HG03097 (cell line): Measurements from ENCODE around the gene PSME1.

Experiments
- ATAC-seq: cut with Tn5 transposase; IDR thresholded peaks from one replicate; pipeline ENCODE4 v1.9.1; 2021; ENCODE audit not compliant: unreplicated experiment, low FRiP score

PSME1 gene

DNA sequence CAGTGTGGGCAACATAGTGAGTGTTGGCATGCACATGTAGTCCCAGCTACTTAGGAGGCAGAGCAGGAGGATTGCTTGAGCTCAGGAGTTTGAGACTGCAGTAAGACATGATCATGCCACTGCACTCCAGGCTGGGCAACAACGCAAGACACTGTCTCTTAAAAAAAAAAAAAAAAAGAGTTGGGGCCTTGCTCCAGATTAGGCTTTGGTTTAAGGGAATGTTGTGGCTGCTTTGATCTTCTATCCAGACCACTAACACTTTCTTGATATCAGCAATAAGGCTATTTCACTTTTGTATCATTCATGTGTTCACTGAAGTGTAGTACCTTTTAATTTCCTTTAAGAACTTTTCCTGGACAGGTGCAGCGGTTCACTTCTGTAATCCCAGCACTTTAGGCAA lies 8.3 kb upstream of the PSME1 start:
- ATAC-seq = no peak

DNA sequence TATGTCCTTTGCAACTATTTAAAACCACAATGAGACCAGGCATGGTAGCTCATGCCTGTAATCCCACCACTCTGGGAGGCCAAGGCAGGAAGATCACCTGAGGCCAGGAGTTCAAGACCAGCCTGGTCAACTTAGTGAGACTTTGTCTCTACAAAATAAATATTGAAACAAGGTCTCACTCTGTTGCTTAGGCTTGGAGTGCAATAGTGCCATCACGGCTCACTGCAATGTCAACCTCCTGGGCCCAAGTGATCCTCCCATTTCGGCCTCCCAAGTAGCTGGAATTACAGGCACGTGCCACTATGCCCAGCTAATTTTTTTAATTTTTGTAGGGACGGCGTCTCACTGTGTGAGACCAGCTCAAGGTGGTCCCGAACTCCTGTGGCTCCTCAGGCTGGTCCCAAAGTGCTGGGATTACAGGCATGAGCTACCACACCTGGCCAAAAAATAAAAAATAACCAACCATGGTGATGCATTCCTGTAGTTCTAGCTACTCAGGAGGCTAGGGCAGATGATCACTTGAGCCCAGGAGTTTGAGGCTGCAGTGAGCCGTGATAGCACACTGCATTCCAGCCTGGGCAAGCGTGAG lies 6.5 kb upstream of the PSME1 start:
- no peak for ATAC-seq

DNA sequence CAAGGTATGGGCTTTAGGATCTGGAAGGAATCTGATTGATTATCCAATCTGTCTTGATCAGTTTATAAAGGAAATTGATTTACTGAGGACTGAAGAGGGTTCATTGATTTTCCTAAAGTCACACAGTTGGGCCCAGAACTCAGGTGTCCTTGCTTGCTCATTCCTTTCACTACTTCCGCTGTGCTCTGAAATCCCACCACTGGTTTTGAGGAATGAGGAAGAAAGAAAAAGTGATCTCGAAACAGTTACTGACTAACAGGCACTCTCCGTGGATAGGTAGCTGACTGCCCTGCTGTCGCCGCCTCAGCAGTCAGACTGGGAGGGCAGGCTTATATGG lies 5.6 kb upstream of the PSME1 start, which contains the start of gene FITM1:
TSS of gene FITM1 (plus strand) at position 280 of the 337 bp plus-strand sequence. CDS start 905 bp downstream, outside the sequence.
- ATAC-seq = no peak

DNA sequence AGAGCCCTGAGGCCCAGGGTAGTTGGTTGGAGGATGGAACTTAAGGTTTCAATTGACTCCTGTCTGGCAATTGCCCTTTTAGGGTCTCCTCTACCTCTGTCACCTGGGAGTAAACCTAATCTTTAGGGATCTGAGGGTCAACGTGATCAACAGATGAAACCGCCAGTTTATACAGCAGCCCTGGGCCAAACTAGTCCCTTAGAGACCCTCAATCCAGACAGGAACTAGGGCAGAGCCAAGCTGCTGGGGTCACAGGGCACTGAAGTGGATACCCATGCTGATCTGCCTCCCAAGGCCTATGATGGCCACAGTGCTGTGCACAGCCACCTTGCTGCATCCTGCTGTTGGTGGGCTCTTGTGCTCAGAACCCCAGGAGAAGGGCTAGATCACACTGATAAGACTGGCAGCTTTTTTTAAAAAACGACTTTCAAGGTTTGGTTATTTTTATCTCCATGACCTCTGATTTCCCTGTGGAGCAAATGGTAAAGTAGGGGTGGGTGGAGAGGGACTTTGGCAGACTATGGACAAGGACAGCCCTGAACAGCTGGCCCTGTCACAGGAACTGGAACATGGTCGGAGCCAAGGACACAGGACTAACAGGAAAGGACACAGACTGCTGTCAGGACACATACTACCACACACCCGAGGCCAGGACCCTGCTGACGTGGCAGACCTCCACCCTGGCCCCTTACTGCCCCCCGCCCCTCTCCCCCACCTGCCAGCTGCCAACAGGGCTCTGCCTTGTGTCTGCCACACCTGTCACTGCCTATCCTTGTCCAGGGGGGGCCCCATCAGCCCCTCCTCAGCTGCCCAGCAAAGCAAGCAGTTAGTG lies 5.1 kb upstream of the PSME1 start:
- ATAC-seq = no peak

DNA sequence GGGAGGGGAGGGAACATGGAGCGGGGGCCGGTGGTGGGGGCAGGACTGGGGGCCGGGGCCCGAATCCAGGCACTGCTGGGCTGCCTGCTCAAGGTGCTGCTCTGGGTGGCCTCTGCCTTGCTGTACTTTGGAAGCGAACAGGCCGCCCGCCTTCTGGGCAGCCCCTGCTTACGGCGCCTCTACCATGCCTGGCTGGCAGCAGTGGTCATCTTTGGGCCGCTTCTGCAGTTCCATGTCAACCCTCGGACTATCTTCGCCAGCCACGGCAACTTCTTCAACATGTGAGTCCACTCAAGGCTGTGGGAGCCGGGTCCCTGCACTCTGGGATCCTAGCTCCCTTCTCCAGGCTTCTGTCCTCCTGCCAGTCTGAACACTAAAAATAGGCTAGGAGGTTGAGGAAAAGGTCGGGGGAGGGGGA lies 4.4 kb upstream of the PSME1 start:
- no peak for ATAC-seq

DNA sequence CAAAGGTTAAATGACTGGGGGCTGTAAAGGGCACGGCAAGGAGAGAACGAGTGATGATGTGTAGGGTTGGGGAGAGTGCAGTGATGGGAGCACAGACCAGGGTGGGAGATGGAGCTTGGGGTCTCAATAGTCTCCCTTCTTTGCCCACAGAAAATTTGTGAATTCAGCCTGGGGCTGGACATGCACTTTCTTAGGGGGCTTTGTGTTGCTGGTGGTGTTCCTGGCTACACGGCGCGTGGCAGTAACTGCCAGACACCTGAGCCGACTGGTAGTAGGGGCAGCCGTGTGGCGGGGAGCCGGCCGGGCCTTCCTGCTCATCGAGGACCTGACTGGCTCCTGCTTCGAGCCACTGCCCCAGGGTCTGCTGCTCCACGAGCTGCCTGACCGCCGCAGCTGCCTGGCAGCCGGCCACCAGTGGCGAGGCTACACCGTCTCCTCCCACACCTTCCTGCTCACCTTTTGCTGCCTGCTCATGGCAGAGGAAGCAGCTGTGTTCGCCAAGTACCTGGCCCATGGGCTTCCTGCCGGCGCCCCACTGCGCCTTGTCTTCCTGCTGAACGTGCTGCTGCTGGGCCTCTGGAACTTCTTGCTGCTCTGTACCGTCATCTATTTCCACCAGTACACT lies 3.8 kb upstream of the PSME1 start:
- no peak for ATAC-seq

DNA sequence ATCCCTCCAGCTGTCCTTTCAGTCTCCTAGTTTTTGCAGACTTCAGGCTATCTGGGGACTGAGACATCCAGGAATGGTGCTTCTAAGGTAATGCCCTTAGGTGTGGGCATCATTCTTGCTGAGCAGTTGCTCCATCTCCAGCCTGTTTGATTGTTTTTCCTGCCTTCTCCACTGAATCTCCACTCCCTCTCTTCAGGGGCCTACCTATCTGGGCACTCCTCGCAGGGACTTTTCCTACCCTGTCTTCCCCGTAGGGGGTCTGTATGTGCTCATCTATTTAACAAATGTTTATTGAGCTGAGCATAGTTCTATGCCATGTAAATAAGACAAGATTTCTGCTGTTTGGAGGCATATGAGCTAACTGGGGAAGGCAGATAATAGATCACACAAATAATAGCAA lies 3.0 kb upstream of the PSME1 start:
- ATAC-seq = no peak

DNA sequence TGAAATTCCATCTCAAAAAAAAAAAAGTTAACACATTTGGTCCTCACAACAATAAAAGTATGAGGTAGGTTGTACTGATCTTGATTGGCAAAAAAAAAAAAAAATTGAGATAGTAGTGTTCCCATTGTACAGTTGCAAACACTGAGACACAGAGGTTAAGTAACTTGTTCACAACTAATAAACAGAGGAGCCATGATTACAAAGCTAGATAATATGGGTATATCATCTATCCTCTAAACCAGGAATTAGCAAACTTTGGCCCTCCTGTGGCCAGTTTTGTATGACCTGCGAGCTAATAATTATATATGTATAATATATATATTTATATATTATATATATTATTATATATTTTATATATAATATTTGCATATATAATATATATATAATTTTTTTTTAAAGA lies 2.3 kb upstream of the PSME1 start:
- ATAC-seq = no peak

DNA sequence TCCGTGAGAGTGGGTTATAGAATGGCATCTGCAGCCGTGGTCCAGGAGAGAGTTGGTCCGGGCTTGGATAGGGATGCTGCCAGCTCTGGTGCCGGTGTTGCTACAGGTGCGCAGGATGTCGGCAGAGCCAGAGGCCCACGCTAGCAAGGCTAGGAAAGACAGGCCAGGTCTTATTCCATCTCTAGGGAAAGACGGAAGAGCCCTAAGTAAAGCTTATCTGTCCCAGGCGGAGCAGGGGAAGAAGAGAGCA lies 485 bp upstream of the PSME1 start:
- peak; percentile 9 for ATAC-seq

DNA sequence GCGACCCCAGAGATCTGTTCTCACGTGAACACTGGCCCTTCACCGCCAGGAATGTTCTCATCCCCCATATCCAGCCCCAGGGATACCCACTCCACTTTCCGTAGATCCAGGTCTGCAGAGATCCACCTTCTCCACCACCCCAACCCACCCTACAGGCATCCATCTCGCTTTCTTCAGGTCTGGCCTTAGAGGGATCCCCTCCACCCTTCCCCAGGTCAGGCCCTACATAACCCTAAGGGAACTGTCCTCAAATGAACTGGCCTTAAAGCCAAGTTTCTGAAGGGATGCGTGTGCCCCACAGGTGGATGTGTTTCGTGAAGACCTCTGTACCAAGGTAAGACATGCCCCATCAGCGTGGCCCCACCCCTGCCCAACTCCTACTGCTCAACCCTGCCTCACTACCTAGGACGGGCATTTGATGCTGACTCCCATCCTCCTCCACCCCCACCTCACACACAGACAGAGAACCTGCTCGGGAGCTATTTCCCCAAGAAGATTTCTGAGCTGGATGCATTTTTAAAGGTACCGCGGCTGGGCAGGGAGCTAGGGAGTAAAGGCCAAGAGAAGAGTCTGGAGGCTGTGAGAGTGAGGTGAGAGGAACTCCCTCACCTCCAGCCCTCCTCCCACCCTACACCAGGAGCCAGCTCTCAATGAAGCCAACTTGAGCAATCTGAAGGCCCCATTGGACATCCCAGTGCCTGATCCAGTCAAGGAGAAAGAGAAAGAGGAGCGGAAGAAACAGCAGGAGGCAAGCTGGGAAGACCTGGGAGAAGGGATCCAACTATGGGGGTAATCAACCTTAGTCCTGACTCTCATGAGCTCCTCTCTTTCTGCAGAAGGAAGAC lies 912 bp downstream of the PSME1 start:
- ATAC-seq = no peak

DNA sequence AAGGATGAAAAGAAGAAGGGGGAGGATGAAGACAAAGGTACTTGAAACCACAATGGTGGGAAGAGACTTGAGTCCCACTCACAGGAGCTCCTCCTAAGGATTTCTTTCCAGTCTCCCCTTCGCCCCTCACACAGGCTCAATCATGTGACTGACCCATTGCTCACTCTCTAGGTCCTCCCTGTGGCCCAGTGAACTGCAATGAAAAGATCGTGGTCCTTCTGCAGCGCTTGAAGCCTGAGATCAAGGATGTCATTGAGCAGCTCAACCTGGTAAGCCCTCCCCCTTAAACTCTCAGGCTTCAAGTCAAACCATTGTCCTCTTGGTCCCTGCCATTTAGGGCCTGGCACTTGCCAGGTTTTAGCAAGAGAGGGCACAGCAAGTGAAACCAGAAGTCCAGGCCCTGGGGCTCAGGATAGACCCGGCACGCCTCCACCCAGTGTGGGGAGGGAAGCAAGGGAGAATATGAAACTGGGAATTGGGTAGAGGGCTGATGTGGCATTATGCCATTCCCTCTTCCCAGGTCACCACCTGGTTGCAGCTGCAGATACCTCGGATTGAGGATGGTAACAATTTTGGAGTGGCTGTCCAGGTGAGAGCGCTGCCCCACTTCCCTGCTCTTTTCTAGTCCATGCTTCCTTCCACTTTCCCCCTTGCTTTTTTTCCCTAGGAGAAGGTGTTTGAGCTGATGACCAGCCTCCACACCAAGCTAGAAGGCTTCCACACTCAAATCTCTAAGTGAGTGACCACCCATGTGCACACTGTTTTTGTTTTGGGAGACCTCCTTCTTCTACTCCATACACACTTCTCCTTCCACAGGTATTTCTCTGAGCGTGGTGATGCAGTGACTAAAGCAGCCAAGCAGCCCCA lies 1.8 kb downstream of the PSME1 start:
- ATAC-seq = no peak

DNA sequence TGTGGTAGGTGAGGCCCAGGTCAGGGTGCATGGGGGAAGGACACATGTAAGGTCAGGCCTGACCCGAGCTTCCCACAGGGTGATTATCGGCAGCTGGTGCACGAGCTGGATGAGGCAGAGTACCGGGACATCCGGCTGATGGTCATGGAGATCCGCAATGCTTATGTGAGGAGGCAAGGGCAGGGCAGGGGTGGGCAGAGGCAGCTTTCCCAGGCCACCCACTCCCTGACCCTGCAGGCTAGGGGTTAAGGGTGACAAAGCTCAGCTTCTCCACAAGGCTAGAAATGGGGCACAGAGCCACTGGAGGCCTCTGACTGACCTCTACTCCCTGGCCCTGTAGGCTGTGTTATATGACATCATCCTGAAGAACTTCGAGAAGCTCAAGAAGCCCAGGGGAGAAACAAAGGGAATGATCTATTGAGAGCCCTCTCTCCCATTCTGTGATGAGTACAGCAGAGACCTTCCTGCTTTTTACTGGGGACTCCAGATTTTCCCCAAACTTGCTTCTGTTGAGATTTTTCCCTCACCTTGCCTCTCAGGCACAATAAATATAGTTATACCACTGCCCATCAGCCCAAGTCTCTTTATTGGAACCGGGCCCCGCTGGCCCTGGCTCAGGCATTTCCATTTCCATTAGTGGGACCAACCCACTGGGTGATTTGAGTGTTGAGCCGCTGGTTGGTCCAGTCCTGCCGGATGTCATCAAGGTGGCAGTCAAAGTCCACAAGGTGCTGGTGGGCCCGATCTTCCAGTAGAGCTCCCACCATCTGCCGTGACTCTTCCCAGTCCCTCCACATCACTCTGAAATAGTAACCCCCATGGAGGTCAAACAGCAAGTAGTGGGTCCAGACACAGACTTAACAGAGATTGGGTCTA lies 2.6 kb downstream of the PSME1 start:
- ATAC-seq = no peak

DNA sequence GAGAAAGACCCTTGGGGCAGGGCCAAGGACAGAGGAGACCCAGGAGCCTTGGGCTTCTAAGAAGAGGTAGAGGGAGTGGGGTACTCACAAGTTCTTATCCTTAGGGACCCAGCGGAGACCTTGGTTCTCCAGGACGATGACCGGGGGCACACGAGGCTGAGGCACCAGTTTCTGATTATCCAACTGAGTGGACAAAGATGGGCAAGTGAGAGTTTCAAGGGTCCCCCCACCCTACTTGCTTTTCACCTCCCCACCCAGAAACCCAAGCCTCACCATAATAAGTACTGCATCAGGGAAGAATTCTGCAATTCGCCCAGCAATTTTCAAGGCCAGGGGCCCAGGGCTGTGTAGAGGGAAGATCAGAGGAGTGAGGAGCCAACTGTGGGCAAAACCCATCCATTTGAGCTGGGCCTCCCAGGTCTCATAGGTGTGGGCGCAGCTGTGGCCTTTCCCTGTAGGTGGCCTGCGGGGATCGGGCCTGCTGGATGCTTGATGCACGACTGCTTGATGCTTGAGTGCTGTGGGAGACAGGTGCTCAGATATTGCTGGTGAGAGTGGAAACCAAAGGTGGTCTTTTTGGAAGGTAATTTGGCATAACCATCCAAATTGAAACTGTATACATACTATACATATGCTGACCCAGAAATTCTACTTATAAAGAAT lies 3.4 kb downstream of the PSME1 start:
- ATAC-seq = no peak

DNA sequence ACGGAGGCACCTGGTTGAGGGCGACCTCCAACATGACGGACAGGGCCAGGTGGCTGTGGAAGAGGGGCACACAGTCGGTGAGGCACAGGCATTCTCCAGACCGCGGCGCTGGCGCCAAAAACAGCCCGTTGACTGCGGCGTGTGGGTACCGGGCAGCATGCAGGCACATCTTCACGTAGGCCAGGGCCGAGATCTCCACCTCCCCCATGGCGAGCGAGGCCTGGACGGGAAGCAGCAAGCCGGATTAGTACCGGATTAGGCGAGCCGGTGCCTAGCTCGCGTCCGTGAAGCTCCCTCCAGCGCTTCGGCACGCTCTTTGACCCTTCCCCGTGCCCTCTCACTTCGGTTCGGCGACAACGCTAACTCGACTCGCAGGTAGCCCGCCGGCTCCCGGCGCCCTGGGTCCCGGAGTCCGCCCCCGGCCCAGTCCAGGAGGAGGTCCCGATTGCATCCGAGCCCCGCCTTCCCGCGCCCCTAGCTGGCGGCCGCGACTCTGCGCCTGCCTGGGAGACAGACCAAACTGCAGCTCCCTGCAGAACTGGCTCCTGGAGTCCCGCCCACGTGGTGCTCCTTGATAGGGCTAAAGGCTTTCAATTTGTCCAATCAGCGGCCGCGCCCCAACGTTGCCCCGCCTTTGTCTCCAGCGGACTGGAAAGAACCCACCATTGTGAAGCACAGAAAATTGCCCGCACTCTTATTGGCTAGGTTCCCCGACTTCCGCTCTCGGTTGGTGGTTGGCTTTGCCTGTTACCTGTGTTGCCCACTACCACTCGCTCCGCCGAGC lies 5.3 kb downstream of the PSME1 start, which contains the start of gene EMC9:
TSS of gene EMC9 (minus strand) at position 495 of the 784 bp plus-strand sequence. CDS start at position 208, 287 bp downstream.
- peak; percentile 72 for ATAC-seq

DNA sequence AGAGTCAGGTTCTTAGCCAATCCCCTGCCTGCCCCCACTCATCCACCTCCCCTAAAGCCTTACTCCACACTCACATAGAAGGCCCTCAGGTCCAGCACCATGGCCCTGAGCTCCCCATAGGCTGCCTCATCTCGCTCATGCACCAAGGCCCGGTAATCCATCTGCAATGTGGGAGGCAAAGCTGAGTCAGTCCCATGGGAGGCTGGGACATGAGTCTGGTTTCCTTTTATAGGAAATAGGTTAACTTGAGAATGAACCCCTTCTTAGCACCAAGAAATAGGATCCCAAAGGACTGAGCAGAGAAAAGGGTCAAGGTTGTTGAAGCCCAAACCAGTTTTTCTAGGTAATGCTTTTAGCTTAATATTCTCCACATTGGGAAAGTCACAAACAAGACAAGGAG lies 7.5 kb downstream of the PSME1 start:
- ATAC-seq = no peak

DNA sequence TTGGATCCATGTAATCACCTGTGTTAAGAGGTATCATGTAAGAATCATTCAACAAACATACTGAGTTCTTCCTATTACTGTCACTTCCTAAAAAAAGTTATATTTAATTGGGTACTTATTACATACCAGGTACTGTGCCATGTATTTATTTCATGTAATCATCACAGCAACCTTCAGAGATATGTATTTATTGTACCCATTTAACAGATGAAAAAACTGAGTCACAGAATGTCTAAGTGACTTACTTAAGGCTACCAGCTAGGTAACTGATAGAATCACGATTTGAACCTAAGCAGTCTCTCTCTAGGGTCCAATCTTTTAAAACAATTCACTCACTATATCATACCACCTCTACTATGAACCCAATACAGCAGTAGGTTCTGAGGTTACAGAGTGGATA lies 8.5 kb downstream of the PSME1 start:
- no peak for ATAC-seq

DNA sequence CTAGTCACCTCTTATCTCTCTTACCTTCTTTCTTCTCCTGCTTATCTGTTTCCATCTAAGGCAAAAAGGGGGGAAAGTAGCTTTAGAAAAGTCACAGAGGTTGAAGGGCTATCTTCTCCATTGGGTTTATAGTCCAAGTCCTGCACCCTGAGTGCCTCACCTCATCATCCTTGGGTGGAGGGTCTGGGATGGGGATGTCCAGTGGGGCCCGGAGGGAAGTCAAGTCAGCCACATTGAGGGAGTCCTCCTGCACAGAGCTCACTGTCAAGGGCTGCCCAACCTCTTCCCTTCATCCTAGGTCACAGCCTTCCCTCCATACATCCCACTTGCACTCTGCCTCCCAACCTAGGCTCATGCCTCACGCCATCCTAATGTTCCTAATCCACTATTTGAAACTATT lies 9.2 kb downstream of the PSME1 start:
- no peak for ATAC-seq
